ENCODE results near the gene UNC13A.

The UNC13A gene

GRCh38 chr19:17703824-17704463 lies 15.8 kb upstream of the UNC13A start:
- DNase-seq = peak; percentile 92

- DNase-seq = no peak
These were observed 7.0 kb upstream of the UNC13A start for GRCh38 chr19:17695198-17695597.

GRCh38 chr19:17692566-17692965 lies 4.4 kb upstream of the UNC13A start:
- no peak for DNase-seq

GRCh38 chr19:17688853-17689595 lies 870 bp upstream of the UNC13A start:
- DNase-seq = no peak

GRCh38 chr19:17687141-17687856 lies 855 bp downstream of the UNC13A start:
- DNase-seq = no peak

GRCh38 chr19:17686592-17687024 lies 1.5 kb downstream of the UNC13A start:
- DNase-seq = no peak

GRCh38 chr19:17686023-17686521 lies 2.1 kb downstream of the UNC13A start:
- DNase-seq = no peak

- DNase-seq = no peak
These were observed 2.6 kb downstream of the UNC13A start for GRCh38 chr19:17685451-17686022.

GRCh38 chr19:17684256-17684655 lies 3.9 kb downstream of the UNC13A start:
- no peak for DNase-seq

GRCh38 chr19:17683078-17683477 lies 5.1 kb downstream of the UNC13A start:
- no peak for DNase-seq

GRCh38 chr19:17682273-17682672 lies 5.9 kb downstream of the UNC13A start:
- no peak for DNase-seq

- DNase-seq = peak; percentile 80
These were observed 6.5 kb downstream of the UNC13A start for GRCh38 chr19:17681505-17682125.

GRCh38 chr19:17680230-17680722 lies 7.9 kb downstream of the UNC13A start:
- peak; percentile 77 for DNase-seq

- no peak for DNase-seq
These were observed 8.5 kb downstream of the UNC13A start for GRCh38 chr19:17679526-17680229.

- no peak for DNase-seq
These were observed 9.3 kb downstream of the UNC13A start for GRCh38 chr19:17678836-17679235.

- no peak for DNase-seq
These were observed 11.2 kb downstream of the UNC13A start for GRCh38 chr19:17677002-17677401.

GRCh38 chr19:17676295-17676694 lies 11.9 kb downstream of the UNC13A start:
- DNase-seq = no peak

- no peak for DNase-seq
These were observed 14.0 kb downstream of the UNC13A start for GRCh38 chr19:17673937-17674799.

- no peak for DNase-seq
These were observed 16.2 kb downstream of the UNC13A start for GRCh38 chr19:17671906-17672305.

GRCh38 chr19:17669419-17669818 lies 18.7 kb downstream of the UNC13A start:
- DNase-seq = no peak

- DNase-seq = no peak
These were observed 23.1 kb downstream of the UNC13A start for GRCh38 chr19:17665058-17665457.
